Breast epithelium (tissue), 3 donors: Measurements from ENCODE around the gene AQP11.

Experiments
- POLR2A ChIP-seq: fragments of 450-650 bp; IDR thresholded peaks from one replicate; pipeline ENCODE4 v1.6.1; 2016; ENCODE audit warnings: antibody characterized with exemption, mild to moderate bottlenecking, moderate library complexity
- TF ChIP-seq, protein P1 (sequence below), 3 donors: fragments of 450-650 bp; IDR thresholded peaks; one replicate each; pipeline ENCODE4 v1.5.1; 2016 to 2017; ENCODE audit warnings: antibody characterized with exemption in 3 of 3, mild to moderate bottlenecking in 3 of 3, moderate library complexity in 3 of 3

DNA sequence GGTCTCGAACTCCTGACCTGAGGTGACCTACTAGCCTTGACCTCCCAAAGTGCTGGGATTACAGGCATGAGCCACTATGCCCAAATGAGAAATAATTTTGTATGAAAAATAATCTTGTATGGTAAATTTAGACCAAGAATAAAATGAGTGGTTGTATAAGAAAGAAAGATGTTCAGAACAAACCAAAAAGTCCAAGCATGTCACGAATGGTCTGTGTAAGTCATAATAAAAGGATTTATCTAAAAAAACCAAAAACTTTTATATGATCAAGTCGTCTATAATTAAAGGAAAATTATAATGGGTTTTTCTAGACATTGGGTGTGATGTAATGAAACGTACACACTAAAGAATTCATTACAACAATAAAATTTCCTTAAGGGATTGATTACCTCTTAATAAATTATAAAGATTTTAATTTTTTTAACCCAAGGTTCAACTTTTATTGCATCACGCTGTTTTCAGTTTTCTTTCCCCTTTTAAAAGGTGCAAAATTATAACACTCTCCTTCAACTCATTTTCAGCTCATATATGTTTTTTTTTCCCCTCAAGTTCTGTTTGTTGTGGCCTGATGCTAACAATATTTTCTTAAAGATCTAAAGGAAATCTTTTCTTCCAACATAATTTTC lies 8.9 kb upstream of the AQP11 start:
- TF ChIP-seq, protein P1, sequence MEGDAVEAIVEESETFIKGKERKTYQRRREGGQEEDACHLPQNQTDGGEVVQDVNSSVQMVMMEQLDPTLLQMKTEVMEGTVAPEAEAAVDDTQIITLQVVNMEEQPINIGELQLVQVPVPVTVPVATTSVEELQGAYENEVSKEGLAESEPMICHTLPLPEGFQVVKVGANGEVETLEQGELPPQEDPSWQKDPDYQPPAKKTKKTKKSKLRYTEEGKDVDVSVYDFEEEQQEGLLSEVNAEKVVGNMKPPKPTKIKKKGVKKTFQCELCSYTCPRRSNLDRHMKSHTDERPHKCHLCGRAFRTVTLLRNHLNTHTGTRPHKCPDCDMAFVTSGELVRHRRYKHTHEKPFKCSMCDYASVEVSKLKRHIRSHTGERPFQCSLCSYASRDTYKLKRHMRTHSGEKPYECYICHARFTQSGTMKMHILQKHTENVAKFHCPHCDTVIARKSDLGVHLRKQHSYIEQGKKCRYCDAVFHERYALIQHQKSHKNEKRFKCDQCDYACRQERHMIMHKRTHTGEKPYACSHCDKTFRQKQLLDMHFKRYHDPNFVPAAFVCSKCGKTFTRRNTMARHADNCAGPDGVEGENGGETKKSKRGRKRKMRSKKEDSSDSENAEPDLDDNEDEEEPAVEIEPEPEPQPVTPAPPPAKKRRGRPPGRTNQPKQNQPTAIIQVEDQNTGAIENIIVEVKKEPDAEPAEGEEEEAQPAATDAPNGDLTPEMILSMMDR (IDR thresholded peaks at IDR 0.05): no peak
- no peak for TF ChIP-seq POLR2A
